ENCODE data around the gene LPCAT1.

DNA sequence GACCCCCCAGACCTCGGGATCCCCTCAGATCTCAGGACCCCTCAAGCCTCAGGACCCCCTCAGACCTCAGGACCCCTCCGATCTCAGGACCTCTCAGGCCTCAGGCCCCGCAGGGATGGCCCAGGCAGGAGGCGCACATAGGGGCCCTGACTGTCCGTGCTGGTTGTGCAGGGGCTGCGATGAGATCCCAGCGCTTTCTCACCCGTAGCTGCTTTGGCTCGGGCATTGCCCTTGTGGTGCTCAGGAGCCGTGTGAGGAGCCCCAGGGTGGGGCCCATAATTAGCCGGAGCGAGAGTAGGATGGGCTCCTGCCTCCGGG is 680 bp upstream of the LPCAT1 start:
- TF ChIP-seq YY1 (IDR thresholded peaks at IDR 0.05; ENCODE audit: insufficient read depth, insufficient read length) = no peak
- TF ChIP-seq SUZ12 (IDR thresholded peaks at IDR 0.05; ENCODE audit: extremely low read depth, insufficient read depth, insufficient read length) = no peak
- TF ChIP-seq ZNF274 (IDR thresholded peaks at IDR 0.05; ENCODE audit: low read depth, low read length) = no peak
